Activated CD8-positive, alpha-beta memory T cell treated with anti-CD3 and anti-CD28 coated beads for 1 hour (primary cell): ENCODE data around the gene KIF6.

Experiments
- DNase-seq, 2 donors: peaks; one replicate each; pipeline ENCODE4 v3.0.0-alpha.2; 2020; ENCODE audit warnings: low read depth in 1 of 2; ENCODE audit errors: extremely low read depth in 1 of 2

Gene KIF6

GRCh38 chr6:39665861-39666260 is 59.3 kb downstream of the KIF6 start:
- no peak for DNase-seq

DNA sequence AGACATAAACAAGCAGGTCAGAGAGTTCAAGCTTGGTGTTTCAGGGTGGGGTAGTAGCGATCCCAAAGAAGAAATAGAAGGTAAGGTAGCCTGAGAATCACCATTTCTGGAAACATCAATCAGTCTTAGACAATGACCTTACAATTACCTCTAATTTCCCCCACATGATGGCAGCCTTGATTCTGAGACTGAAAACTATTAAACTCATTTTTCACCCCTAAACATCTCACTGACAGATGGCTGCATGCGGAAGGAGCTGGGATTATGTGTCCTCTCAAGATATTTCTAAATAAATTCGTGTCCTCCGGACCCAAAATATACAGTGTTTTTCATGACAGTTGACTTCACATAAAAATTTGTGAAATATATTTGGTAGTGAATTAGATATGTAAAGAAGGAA is 61.0 kb downstream of the KIF6 start:
- no peak for DNase-seq

DNA sequence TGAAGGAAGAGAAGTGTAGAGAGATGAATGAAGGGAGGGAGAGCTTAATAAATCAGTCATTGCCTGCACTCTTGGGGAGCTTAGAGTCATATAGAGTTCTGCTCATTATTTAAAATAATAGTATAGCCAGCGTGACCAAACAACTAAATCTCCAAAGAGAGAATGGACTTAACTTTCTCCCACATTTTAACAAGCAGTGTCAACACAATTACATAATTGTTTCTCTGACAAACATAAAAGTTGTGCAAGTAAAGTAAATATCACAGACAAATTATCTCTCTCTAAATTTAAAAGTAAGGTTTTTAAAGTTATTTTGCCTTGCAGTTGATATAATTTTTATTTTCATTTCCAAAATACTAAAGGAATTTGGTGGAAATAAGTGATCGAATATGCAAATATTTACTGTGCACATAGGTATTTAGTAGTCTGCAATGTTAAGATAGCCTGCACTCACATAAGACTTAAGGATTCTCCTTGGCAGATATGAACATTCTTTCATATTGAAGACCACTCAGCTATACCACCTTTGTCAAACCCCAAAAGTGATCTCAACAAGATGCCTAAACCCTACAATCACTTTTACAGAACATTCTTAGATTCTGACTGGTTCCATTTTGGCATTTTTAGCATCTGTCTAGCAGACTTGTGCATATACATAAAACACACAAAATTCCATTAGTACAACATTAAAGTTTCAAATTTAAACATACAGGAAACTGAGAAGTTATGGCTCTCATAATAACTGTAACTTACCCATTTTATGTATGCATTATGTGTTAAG is 67.7 kb downstream of the KIF6 start:
- no peak for DNase-seq

DNA sequence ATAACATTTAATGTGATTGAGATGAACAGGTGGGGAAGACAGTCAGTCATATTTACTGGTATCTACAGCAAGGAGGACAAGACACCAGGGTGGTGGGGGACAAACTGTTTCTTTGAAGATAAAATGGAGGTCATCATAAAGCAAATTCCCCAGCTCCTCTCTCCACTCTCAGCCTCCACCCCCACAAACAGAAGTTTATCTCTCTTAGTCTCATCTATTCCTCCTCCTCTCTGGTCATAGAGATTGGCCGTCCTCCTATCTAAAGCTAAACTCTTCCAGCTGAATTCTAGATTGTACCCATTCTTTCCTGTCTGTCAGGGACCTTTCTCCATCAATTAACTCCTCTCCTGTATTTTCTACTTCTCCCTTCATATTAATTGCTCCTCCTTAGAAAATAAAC is 71.1 kb downstream of the KIF6 start:
- DNase-seq: no peak

GRCh38 chr6:39653612-39654011 is 71.6 kb downstream of the KIF6 start:
- no peak for DNase-seq

- no peak for DNase-seq
Observed at GRCh38 chr6:39649996-39650395, 75.2 kb downstream of the KIF6 start.

GRCh38 chr6:39646751-39647420 is 78.3 kb downstream of the KIF6 start:
- no peak for DNase-seq

DNA sequence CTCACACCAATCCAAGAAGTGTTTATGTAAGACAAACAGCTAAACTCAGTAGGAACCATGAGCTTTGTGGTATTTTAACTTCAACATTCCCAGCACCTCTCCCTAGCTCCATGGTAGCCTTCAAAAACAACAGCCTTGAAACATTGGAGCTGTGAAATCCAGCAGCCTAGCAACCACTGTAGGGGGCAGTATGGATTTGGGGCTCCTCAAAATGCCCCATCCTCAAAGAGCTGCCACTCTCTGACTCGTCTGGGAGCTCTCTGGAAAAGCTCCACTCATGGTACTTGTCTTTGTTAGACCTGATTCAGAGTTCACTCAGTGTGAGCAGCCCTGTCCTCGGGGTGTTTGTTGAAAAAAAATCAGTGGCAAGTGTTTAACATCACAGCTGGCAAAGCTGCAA is 82.9 kb downstream of the KIF6 start:
- no peak for DNase-seq

DNA sequence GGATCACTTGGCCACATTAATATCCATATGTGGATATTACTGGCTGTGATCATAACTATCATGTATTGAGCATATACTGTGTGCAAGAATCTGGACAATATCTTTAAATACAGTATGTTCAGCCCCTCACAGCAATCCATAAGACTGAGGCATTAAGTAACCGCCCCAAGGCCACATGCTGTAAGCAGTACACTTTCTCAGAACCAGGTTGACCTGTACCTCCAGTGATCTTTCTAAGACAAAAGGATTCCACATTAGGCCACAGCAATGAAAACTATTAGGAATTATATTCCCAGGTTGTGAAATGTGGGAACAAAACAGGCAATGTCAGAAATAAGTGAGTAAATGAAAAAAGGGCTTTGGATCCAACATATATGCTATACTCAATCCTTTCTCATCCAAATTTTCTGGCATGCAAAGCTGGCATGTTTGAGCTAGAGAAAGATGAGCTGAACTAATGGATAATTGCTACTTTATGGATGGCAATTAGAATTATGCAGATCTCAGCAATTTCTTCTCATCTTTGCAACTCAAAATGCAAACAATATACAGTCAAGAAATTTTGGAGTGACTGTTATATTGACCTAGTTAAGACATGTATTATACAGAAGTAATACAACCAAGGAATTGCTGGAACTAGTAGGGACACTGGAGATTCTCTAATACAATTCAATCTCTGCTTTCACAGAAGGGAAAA is 86.9 kb downstream of the KIF6 start:
- no peak for DNase-seq

- no peak for DNase-seq
Observed at GRCh38 chr6:39634646-39635341, 90.4 kb downstream of the KIF6 start.

- no peak for DNase-seq
Observed at GRCh38 chr6:39625209-39625608, 100.0 kb downstream of the KIF6 start.

DNA sequence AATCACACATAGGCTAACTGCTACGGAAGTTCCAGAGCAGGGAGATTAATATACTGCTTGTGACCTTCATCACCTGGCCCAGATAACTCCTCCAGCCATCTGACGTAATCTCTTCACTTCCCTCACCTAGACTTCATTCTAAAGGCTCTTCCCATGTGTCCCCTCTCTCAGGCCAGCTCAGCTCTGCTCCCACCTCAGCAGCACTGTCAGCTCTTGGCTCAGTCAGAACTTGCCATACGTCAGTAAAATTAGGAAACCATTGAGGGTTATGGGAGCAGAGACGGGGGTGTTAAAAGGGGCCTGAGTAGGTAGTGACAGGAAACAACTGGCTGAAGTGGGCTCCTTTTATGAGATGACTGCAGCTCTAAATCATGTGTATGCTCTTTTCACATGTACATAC is 101.5 kb downstream of the KIF6 start:
- DNase-seq: no peak

DNA sequence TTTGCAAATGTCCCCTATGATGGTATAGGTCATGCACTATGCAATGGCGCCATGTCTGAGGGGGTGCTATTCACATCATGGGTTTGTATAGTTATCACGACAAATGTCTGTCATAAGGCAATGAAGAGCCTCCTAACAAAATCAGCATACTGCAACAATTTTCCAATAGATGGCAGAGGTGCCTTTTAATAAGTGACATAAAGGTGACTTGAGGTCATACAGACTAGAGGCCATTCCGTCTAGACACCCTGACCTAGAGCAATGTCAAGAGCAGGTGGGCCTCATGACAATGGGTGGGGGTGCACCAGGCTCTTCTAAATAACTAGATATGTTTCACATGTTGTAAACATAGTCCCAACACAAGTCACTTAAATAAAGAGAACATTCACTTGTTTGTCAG is 107.7 kb downstream of the KIF6 start:
- DNase-seq: no peak

GRCh38 chr6:39617026-39617425 is 108.2 kb downstream of the KIF6 start:
- no peak for DNase-seq

GRCh38 chr6:39615622-39616021 is 109.6 kb downstream of the KIF6 start:
- no peak for DNase-seq

DNA sequence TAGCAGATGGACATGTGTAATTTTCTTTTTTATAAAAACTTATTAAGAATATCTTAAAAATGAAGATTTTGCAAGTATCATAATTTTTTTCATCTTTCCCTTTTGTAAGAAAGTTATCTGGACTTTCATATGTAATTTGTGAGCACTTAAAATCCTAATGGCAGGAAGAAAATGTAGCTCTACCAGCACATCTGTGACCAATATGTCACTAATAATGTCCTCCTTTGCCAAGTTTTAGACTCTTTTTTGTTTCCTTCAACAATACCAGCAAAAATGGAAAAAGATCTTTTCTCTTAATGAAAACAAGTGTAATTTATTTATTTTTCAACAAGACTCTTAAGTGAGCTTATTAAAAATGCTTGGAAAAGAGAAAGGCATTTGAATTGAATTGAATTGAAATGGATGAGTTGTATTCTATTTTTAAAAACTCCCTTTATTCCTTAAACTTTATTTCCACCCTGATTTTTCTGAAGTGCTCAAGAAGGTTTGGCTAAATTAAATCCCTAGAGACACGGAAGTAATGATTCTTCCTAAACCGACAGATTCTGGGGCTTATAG is 110.7 kb downstream of the KIF6 start:
- no peak for DNase-seq

GRCh38 chr6:39610221-39610620 is 115.0 kb downstream of the KIF6 start:
- no peak for DNase-seq

GRCh38 chr6:39608652-39609345 is 116.4 kb downstream of the KIF6 start:
- DNase-seq: no peak

DNA sequence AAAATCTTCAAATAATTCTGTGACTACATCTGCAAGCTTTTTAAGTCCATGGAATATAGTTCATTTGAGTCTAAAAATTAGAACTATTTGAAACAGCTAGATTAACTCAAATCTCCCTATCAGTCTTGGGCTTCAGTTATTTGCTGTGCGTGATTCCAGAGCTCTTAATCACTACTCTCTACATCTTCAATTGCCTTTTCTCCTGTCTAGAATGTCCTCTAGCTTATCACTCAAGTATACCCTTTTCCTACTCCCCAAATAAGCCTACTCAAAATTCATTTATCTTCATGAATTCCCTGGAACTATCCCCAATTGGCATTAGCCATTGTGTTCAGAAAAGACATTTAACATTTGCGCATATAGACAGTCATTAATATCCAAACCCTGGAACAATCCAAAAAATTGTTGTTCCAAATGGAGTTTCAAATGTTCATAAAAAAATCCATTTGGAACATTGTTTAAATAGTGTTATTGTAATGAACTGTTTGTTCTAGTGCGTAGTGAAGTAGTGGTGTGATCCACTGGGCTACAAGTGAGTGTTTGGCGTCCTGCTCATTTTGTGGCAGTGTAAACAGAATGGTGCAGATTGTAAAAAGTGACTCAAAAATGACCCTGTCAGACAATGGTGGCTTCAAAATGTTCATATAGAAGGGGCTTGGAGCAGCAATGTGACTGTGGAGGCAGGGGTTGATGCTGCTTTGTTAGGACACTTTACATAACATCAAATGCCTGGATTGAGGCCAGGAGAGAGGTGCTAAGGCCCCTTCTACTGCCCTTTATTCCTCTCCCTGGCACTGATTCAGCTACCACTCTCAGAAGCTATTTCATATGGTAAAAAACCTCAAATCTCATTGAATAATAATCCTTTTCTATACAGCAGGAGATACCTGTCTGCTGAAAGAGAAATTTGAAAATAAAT is 122.3 kb downstream of the KIF6 start:
- no peak for DNase-seq
